HG03460 (cell line): ENCODE measurements around the gene CXorf38.

Experiments used
- ATAC-seq: cut with Tn5 transposase; IDR thresholded peaks from one replicate; pipeline ENCODE4 v1.9.1; 2021; ENCODE audit not compliant: unreplicated experiment

Gene CXorf38, protein sequence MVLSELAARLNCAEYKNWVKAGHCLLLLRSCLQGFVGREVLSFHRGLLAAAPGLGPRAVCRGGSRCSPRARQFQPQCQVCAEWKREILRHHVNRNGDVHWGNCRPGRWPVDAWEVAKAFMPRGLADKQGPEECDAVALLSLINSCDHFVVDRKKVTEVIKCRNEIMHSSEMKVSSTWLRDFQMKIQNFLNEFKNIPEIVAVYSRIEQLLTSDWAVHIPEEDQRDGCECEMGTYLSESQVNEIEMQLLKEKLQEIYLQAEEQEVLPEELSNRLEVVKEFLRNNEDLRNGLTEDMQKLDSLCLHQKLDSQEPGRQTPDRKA

DNA sequence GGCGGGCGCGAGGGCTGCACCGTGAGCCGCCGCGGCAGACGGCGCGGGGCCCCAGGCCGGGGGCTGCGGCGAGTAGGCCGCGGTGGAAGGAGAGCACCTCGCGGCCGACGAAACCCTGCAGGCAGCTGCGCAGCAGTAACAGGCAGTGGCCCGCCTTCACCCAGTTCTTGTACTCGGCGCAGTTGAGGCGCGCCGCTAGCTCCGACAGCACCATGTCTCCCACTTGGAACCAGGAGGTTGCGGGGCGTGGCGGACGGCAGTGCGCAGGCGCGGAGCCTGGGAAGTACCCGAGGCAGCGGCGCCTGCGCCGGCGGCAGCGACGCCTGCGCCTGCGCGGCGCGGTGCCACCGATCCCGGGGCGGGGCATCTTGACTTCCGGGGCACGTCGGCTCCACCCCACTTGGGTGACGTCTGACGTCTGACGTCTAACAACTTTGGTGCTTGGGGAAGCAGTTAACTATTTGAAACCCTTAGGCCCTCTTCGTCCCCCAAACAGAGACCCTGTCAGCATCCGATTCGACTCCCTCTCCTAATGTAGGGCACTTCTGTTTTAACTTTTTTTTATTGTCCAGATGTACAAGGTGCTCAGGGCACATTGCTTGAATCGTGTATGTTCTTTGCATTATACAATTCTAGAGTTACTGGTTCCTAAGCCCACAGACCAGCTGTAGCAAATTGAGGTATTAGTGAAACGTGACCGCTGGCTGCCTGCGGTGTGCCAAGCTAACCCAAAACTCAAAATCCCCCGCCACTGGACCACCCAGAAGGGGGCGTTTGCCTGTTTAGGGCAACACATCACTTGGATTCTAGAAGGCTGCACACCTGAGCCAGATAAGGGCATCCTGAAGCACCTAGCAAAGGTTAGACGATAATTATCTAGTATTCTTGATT, at the start of gene CXorf38:
Gene CXorf38, minus strand, starts transcription at position 255 of the 891 bp plus-strand sequence. Its CDS starts 41 bp downstream, at position 214.
- ATAC-seq = peak; percentile 53

DNA sequence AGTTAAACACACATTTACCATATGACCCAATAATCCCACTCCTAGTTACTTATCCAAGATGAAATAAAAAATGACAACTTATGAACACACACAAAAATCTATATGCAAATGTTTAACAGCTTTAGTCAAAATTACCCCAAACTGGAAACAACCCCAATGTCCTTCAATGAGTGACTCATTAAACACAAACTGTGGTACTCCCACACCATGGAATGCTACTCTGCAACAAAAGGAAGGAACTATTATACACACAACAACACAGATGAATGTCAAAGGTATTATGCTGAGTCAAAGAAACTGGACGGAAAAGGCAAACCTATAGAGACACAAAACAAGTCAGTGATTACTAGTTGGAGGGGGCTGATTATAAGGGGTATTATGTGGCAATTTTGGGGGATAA, 47.4 kb upstream of the CXorf38 start:
- ATAC-seq = no peak

DNA sequence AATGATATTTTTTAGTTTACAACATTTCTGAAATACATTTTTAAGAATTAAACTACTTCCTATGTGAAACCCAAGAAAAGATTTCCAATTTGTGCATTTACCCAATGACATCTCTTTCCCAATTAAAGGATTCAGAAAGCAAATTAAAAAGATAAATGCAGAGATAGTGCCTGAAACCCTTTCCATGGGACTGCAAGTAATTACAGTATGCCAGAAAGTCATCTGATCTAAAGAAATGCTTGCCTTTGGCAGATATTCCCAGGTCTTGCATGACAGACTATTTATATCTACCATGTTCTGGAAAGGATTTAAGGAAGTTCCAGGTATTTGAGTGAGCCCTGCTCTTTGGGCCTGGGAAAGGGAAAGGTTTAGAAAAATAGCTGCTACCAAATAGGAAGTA, 41.6 kb upstream of the CXorf38 start:
- ATAC-seq = no peak

DNA sequence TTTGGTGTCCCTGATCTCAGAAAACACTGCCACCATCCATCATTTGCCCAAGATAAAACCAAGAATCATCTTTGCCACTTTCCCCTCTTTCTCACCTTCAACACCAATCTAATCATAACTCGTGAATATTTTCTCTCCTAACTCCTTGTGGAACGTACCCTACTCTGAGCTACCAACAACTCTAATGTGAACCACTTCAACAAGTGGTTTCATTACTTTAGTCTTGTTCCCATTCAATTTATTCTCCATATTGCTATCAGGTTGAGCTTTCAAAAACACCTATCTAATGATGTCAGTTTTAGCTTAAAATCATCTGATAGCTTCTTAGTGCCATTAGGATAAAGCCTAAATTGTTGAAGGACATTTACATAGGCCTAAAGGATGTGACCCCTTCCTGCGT, 39.8 kb upstream of the CXorf38 start:
- no peak for ATAC-seq

DNA sequence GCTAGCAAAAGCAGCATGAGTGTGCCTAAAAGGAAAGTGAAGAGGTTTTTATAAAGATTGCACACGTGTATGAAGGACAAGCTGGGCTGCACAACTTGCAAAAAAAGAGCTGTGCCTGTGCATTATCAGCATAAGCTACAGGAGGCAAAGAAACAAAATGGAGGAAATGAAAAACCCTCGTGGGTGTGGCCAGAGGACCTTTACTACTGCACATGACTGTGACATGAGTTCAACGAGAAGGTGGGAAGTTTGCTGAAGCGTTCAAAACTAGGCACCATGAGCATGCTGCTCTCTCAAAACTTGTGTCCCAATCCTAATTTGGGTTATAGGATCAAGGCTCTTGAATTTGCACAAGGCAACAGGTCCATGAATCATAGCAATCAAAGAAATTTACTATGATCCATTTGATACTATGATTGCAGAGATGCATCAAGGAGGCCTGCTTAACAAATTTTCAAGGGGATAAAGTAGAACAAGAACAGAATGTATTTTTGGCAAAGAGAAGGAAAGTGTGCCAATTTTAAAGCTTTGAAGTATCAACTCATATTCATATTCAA, 38.1 kb upstream of the CXorf38 start:
- ATAC-seq = no peak

DNA sequence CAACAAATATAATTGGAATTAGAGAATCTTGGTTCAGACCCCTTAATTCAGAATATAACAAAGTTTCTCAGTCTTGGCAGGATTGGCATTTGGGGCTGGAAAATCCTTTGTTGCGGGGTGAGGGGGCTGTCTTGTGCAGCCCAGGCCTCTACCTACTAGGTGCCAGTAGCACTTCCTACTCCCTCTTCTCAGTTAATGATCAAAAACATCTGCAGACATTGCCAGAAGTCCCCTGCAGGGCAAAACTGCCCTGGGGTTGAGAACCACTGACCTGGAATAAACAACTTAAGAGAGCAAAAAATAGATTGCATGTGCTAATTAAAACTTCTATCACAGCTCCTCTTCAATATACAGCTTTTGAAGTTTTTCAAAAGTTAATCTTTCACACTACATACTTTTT, 36.7 kb upstream of the CXorf38 start:
- no peak for ATAC-seq

DNA sequence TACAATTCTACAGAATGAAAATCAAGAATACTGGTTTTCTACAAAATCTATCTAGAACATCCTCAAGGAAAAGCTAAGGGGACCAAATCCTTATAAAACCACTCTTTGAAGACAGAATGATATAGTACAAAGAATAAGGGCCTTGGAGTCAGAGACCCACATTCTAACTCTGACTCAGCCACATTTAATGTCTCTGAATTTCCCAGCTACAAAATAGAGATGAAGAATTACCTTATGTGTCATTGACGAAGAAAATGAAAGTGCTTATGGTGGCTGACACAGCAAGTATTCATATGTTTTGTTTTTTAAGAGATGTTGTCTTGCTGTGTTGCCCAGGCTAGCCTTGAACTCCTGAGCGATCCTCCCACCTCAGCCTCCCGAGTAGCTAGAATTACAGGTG, 35.9 kb upstream of the CXorf38 start:
- no peak for ATAC-seq

DNA sequence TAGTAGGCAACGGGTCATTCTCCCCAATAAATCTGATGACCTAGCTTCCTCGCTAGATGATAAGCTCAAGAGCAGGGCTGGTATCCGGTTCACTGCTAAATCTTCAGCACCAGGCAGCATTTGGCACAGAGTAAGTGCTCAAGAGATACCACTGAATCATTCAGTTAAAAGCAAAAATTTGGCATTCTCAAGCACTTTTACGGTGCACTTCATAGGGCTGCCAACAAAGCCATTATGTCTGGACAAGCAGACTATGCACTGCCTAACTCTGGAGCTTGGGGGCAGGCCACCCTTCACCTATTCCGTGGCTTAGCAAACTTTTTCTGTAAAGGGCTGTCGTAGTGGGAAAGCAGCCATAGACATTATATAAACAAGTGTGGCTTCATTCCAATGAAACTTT, 23.8 kb upstream of the CXorf38 start:
- no peak for ATAC-seq

DNA sequence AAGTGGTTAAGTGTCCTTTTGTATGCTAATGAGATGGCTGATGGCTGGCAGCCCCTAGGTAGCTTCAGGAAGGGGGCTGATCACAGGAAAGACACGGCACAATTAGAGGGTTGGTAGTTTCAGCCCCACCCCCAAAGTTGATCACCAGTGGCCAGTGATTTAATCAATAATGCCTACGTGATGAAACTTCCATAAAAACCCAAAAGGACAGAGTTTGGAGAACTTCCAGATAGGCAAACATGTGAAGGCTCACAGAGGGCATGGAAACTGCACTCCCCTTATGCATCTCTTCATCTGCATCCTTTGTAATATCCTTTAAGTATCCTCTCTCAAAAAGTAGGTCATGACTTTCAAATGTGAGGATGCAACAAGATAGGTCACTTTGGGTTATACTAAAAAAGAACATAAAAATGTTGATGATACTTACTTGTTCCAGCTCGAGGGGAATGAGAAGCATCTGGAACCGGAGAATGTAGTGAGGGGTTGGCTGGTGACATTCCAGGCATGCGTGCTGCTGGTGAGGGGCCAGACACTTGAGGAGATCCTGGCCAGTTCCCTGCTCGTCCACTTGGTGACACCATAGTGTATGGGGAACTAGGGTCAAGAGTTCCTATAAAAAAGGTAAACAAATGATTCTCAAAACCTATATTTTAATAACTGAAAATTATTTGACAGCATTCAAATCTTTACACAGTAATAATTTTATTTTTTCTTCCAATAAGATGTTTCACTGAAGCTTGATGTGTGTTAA, 16.7 kb upstream of the CXorf38 start:
- no peak for ATAC-seq

DNA sequence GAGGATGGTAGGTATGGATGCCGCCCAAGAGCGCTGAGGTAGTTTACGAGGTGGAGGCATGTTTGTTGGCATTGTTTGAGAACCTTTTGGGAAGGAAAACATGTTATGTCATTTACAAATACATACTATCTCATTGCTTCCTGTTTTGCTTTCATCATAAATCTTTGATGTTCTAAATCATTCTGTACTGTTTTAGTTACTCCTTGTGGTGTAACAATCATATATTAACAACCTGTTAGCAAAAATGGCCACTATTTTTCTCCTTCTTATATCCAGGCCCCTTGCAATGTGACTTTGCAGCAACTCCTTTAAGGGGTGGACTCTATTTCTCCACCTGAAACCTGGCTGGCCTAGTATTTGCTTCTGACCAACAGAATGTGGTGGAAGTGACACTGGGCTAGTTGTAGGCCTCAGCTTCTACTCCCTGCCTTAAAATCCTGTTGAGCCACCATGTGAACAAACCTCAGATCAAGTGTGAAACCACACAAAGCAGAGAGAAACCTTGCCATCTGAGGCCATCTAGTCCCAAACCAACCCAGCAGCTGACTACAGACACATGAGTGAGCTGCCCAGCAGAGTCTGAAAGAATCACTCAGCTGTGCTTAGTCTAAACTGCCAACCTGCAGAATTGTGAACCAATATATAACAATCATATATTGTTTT, 15.8 kb upstream of the CXorf38 start:
- ATAC-seq = peak; percentile 50

DNA sequence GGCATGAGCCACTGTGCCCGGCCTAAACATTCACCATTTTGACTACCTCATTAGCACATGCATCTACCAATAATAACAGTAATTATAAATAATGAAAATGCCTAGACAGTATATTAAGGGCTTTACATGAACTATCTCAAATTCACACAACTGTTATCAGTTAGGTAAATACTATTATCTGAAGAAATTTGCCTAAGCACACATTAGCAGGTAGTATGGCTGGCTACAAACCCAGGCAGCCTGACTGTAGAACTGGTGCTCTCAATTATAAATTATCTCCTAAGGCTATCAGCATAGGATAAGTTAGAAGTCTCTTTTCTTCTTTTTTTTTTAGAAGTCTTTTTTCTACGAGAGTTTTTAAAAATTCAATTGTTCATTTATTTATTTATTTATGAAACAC, 14.1 kb upstream of the CXorf38 start:
- ATAC-seq = no peak

DNA sequence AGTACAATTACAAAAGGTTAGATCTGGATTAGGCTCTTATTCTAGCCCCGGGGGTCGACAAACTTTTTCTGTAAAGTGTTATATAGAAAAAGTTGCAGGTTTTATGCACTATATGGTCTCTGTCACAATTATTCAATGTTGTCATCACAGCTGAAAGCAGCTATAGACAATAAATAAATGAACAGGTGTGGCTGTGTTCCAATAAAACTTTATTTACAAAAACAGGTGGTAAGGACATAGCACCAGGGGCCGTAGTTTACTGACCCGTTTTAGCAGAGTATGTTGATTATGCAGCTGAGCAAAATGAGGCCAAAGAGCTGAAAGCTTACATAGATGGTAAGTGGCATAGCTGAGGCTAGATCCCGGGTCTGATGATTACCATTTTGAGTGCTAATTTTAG, 13.0 kb upstream of the CXorf38 start:
- no peak for ATAC-seq

DNA sequence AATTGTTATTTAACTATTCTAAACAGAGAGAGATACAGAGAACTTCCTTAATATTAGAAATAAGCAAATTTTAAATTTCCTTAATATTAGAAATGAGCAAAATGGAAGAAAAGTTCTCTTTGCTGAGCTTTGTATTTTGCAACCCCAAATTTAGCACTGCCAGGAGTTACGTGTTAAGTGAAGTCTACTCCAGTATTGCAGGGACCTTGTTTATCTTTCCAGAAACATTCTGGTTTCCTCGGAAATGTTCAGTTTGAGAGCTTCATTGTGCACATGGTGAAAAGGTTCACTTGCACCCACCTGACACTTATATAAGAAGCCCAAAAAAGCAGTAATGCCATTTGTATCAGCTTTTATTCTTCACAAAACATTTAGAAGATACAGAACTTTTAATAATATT, 6.2 kb upstream of the CXorf38 start:
- no peak for ATAC-seq

DNA sequence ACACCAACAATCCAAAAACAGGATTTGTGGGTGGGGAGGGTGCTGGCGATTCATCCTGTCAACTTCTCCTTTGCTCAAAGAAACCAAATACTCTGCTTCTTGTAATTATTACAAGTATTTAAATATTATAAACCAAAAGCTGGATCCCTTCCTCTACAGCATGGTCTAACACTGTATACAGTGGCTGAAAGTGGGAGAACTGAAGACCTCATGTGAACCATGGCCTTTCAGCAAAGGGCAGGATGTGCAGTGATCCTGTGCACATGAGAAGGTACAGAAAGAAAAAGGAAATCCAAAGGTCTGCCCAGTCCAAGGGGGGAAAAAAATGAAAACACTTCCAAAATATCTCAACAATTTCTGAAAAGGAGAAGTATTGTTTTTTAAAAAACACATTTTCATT, 5.3 kb upstream of the CXorf38 start:
- ATAC-seq = no peak

DNA sequence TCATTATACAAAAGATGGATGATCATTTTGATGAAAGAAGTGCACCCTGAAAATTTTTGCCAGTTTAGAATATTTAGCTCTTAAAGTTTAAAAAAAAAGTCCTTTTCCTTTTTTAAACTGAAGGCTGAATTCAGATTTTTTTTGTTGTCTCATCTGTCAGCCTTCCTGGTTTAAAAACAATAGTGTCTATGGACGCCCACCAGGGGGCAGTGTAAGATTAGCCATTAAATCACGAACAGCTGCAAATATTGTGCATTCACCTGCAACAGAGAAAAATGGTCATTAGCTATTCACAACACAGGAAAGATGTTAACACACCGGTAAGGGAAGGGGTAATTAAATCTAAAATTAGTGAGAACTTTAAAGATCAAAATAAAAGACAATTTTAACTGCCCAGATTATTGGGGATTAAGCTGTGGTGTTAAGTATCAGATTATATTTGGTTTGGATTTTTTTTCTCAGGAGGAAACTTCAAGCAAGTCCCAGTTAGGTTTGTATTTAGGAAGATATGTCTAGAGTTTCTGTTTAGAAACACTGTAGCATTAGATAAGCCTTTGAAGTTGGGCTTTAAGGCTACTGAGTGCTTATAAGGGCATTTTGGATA, 4.4 kb upstream of the CXorf38 start:
- no peak for ATAC-seq

DNA sequence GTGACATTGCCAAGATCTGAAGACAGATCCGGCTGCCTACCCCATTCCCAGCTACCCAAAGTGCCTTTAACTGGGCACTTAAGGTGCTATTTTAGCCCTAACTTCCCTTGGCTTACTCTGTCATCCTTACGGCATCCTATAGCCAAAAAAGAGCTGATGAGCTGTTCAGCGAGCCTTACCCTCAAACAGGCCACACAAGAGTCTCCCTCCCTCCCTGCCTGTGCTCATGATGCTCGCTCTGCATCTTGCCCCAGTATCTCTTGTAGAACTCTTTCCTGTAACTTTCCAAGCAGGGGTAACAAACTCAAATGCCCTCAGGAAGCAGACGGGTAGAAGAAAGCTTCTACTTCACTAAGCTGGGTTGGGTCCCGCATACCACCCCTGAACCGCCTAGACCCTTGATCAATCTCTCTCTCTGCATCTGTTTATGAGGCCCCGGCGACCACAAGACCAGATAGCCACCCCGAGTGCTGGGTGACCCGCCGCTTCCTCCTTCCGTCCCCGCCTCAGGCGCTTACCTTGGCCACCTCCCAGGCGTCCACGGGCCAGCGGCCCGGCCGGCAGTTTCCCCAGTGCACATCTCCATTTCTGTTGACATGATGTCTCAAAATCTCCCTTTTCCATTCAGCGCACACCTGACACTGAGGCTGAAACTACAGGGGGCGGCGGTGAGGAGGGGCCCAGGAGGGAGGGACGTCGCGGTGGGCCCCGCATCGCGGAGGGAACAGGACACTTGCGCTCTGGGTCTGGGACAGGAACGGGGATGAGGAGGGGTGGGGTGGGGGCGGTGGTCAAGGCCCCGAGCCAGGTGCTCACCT, 663 bp downstream of the CXorf38 start:
- peak; percentile 21 for ATAC-seq

DNA sequence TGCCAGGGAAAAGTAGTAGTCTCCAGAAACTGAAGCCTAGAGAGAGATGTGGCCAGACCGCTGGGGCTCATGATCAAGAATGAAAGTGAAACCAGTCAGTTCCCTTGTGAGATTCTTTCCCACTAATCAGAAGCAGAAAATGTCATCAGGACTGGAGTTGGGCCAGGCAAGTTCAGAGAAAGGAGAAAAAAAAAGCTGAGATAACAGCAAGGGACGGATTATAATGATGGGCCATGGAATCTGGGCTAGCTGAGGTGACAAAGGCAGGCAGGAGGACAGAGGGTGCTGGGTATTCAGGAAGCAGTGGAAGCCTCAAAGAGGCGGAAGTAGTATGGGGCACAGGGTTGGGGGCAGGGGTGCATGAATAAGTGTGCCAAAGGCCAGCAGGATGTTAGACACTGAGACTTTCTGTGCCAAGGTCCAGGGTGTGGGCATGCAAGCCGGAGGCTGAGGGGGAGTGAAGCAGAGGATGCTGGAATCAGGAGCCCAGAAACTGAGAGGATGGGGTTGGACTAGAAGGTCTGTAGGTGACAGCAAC, 2.5 kb downstream of the CXorf38 start:
- peak; percentile 34 for ATAC-seq

DNA sequence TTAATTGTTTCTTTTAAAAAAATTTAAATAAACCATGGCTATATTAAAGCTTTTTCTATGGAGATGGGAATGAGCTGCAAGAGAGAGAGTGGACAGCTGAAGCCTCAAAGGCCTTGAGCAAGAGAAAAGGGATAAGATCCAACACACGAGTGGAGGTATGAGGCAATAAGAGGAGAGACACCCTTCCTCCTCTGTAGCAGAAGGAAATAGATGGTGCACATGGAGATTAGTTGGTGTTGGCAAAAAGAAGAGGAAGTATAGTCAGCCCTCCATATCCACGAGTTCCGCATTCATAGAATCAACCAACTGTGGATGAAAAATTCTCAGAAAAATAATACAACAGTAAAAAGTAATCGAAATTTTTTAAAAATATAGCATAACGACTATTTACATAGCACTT, 3.2 kb downstream of the CXorf38 start:
- ATAC-seq = no peak

DNA sequence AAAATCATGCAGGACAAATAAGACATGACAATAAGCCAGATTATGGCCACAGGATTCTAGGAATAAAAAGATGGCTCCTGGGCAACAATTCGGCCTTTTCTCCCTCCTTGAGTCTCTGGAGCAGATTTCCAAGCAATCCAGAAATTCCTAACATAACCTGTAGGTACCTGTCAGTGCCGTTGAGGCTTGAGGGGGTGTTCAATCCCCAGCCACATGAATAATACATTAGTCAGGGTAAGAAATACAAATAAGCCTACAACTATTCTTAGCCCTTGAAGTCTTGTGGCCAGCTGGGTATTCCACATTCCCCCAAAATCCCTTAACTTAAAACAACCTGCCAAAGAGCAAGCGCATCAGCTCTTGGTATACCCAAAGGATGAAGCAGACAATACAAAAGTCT, 9.7 kb downstream of the CXorf38 start:
- no peak for ATAC-seq
